Measurements from ENCODE around the gene SFXN5.

The SFXN5 gene

GRCh38 chr2:72983500-72984161 lies 87.9 kb downstream of the SFXN5 start:
- Mint-ChIP-seq H3K27me3 (ENCODE audit: low read depth) (no peaks in the 10 kb centered on the region), H3K4me1 (ENCODE audit: low read depth) (peaks cover 2% of the 10 kb centered on the region), H3K36me3 (ENCODE audit: low read depth) (no peaks in the 10 kb centered on the region), H3K9me3 (no peaks in the 10 kb centered on the region), H3K27ac (no peak overlapping the region), H3K4me3 (no peak overlapping the region)

- no peak overlapping the region for H3K27ac Mint-ChIP-seq
- H3K36me3 Mint-ChIP-seq (ENCODE audit: low read depth) = no peaks in the 10 kb centered on the region
- peaks cover 2% of the 10 kb centered on the region for H3K4me1 Mint-ChIP-seq (ENCODE audit: low read depth)
Observed at GRCh38 chr2:72982781-72983499, 88.6 kb downstream of the SFXN5 start.

GRCh38 chr2:72982219-72982618 lies 89.3 kb downstream of the SFXN5 start:
- no peaks in the 10 kb centered on the region for H3K27me3 Mint-ChIP-seq (ENCODE audit: low read depth)

More at GRCh38 chr2:72982781-72983499, 88.6 kb downstream of the SFXN5 start:
- H3K4me3 Mint-ChIP-seq = no peak overlapping the region
- H3K27me3 Mint-ChIP-seq (ENCODE audit: low read depth) = no peaks in the 10 kb centered on the region
- H3K9me3 Mint-ChIP-seq = no peaks in the 10 kb centered on the region

GRCh38 chr2:72981536-72981935 lies 90.0 kb downstream of the SFXN5 start:
- Mint-ChIP-seq H3K9me3 (no peaks in the 10 kb centered on the region), H3K27ac (no peak overlapping the region), H3K4me1 (ENCODE audit: low read depth) (peaks cover 2% of the 10 kb centered on the region), H3K4me3 (no peak overlapping the region), H3K36me3 (ENCODE audit: low read depth) (no peaks in the 10 kb centered on the region), H3K27me3 (ENCODE audit: low read depth) (no peaks in the 10 kb centered on the region)

More at GRCh38 chr2:72982219-72982618, 89.3 kb downstream of the SFXN5 start:
- H3K36me3 Mint-ChIP-seq (ENCODE audit: low read depth) = no peaks in the 10 kb centered on the region
- peaks cover 2% of the 10 kb centered on the region for H3K4me1 Mint-ChIP-seq (ENCODE audit: low read depth)
- H3K4me3 Mint-ChIP-seq = no peak overlapping the region
- H3K27ac Mint-ChIP-seq = no peak overlapping the region
- H3K9me3 Mint-ChIP-seq = no peaks in the 10 kb centered on the region

- Mint-ChIP-seq H3K27ac (no peak overlapping the region), H3K9me3 (no peaks in the 10 kb centered on the region), H3K27me3 (ENCODE audit: low read depth) (peaks cover 1% of the 10 kb centered on the region), H3K36me3 (ENCODE audit: low read depth) (no peaks in the 10 kb centered on the region), H3K4me3 (no peak overlapping the region), H3K4me1 (ENCODE audit: low read depth) (peaks cover 2% of the 10 kb centered on the region)
Observed at GRCh38 chr2:72980535-72981217, 90.8 kb downstream of the SFXN5 start.

- no peak overlapping the region for H3K4me3 Mint-ChIP-seq
Observed at GRCh38 chr2:72979896-72980295, 91.6 kb downstream of the SFXN5 start.

GRCh38 chr2:72975017-72975416 lies 96.5 kb downstream of the SFXN5 start:
- Mint-ChIP-seq H3K4me1 (ENCODE audit: low read depth) (peaks cover under 1% of the 10 kb centered on the region), H3K27me3 (ENCODE audit: low read depth) (peaks cover 14% of the 10 kb centered on the region), H3K4me3 (no peak overlapping the region), H3K36me3 (ENCODE audit: low read depth) (no peaks in the 10 kb centered on the region), H3K9me3 (no peaks in the 10 kb centered on the region), H3K27ac (no peak overlapping the region)

More at GRCh38 chr2:72979896-72980295, 91.6 kb downstream of the SFXN5 start:
- H3K36me3 Mint-ChIP-seq (ENCODE audit: low read depth) = no peaks in the 10 kb centered on the region
- peaks cover 2% of the 10 kb centered on the region for H3K4me1 Mint-ChIP-seq (ENCODE audit: low read depth)
- peaks cover 9% of the 10 kb centered on the region for H3K27me3 Mint-ChIP-seq (ENCODE audit: low read depth)
- H3K9me3 Mint-ChIP-seq = no peaks in the 10 kb centered on the region
- H3K27ac Mint-ChIP-seq = no peak overlapping the region

GRCh38 chr2:72974436-72974754 lies 97.1 kb downstream of the SFXN5 start:
- H3K27ac Mint-ChIP-seq = no peak overlapping the region
- no peaks in the 10 kb centered on the region for H3K9me3 Mint-ChIP-seq

GRCh38 chr2:72973566-72974435 lies 97.7 kb downstream of the SFXN5 start:
- H3K4me3 Mint-ChIP-seq = no peak overlapping the region
- H3K36me3 Mint-ChIP-seq (ENCODE audit: low read depth) = no peaks in the 10 kb centered on the region
- H3K4me1 Mint-ChIP-seq (ENCODE audit: low read depth) = no peaks in the 10 kb centered on the region
- H3K27me3 Mint-ChIP-seq (ENCODE audit: low read depth) = peaks cover 14% of the 10 kb centered on the region
- H3K9me3 Mint-ChIP-seq = no peaks in the 10 kb centered on the region
- no peak overlapping the region for H3K27ac Mint-ChIP-seq

More at GRCh38 chr2:72974436-72974754, 97.1 kb downstream of the SFXN5 start:
- Mint-ChIP-seq H3K27me3 (ENCODE audit: low read depth) (peaks cover 14% of the 10 kb centered on the region), H3K4me3 (no peak overlapping the region), H3K36me3 (ENCODE audit: low read depth) (no peaks in the 10 kb centered on the region), H3K4me1 (ENCODE audit: low read depth) (no peaks in the 10 kb centered on the region)

GRCh38 chr2:72973137-72973535 lies 98.4 kb downstream of the SFXN5 start:
- H3K27ac Mint-ChIP-seq = no peak overlapping the region
- no peaks in the 10 kb centered on the region for H3K9me3 Mint-ChIP-seq
- H3K4me1 Mint-ChIP-seq (ENCODE audit: low read depth) = no peaks in the 10 kb centered on the region
- peaks cover 14% of the 10 kb centered on the region for H3K27me3 Mint-ChIP-seq (ENCODE audit: low read depth)
- H3K4me3 Mint-ChIP-seq = no peak overlapping the region
- H3K36me3 Mint-ChIP-seq (ENCODE audit: low read depth) = no peaks in the 10 kb centered on the region

- H3K27me3 Mint-ChIP-seq (ENCODE audit: low read depth) = peaks cover 14% of the 10 kb centered on the region
- H3K36me3 Mint-ChIP-seq (ENCODE audit: low read depth) = no peaks in the 10 kb centered on the region
- H3K9me3 Mint-ChIP-seq = no peaks in the 10 kb centered on the region
- H3K4me3 Mint-ChIP-seq = no peak overlapping the region
- H3K27ac Mint-ChIP-seq = no peak overlapping the region
- H3K4me1 Mint-ChIP-seq (ENCODE audit: low read depth) = no peaks in the 10 kb centered on the region
Observed at GRCh38 chr2:72972352-72973136, 99.0 kb downstream of the SFXN5 start.

GRCh38 chr2:72971036-72971435 lies 100.5 kb downstream of the SFXN5 start:
- Mint-ChIP-seq H3K9me3 (no peaks in the 10 kb centered on the region), H3K27me3 (ENCODE audit: low read depth) (peaks cover 14% of the 10 kb centered on the region), H3K4me3 (no peak overlapping the region), H3K27ac (no peak overlapping the region), H3K36me3 (ENCODE audit: low read depth) (no peaks in the 10 kb centered on the region), H3K4me1 (ENCODE audit: low read depth) (no peaks in the 10 kb centered on the region)

- Mint-ChIP-seq H3K27me3 (ENCODE audit: low read depth) (peaks cover 3% of the 10 kb centered on the region), H3K4me1 (ENCODE audit: low read depth) (no peaks in the 10 kb centered on the region), H3K9me3 (no peaks in the 10 kb centered on the region), H3K27ac (no peak overlapping the region), H3K4me3 (no peak overlapping the region), H3K36me3 (ENCODE audit: low read depth) (no peaks in the 10 kb centered on the region)
Observed at GRCh38 chr2:72969706-72970105, 101.8 kb downstream of the SFXN5 start.

- Mint-ChIP-seq H3K4me1 (ENCODE audit: low read depth) (no peaks in the 10 kb centered on the region), H3K4me3 (no peak overlapping the region), H3K27me3 (ENCODE audit: low read depth) (no peaks in the 10 kb centered on the region), H3K27ac (no peak overlapping the region), H3K36me3 (ENCODE audit: low read depth) (no peaks in the 10 kb centered on the region), H3K9me3 (no peaks in the 10 kb centered on the region)
Observed at GRCh38 chr2:72968286-72968685, 103.2 kb downstream of the SFXN5 start.
